Sigmoid colon (tissue), 7 donors: ENCODE data around the gene NUDT4. TPM values are rescaled to one million over a fixed set of nuclear protein-coding genes. Genes with fewer than 3 reads are reported as not detected.

Source experiments
- DNase-seq: peaks from one replicate; pipeline ENCODE4 v3.0.0-alpha.2; 2019
- H3K27ac ChIP-seq, 4 donors: fragments of 200-600 bp; sonication (generic); one replicate each; pipeline ENCODE4 v1.5.1; 2016 to 2019; ENCODE audit warnings: mild to moderate bottlenecking in 1 of 4
- H3K27me3 ChIP-seq, 3 donors: fragments of 200-600 bp; sonication (generic); one replicate each; pipeline ENCODE4 v1.5.1; 2019; ENCODE audit warnings: mild to moderate bottlenecking in 1 of 3
- H3K36me3 ChIP-seq, 4 donors: fragments of 200-600 bp; sonication (generic); one replicate each; pipeline ENCODE4 v1.5.1; 2016 to 2019
- H3K4me1 ChIP-seq, 4 donors: fragments of 200-600 bp; sonication (generic); one replicate each; pipeline ENCODE4 v1.5.1; 2017 to 2019
- H3K4me3 ChIP-seq, 4 donors: fragments of 200-600 bp; sonication (generic); one replicate each; pipeline ENCODE4 v1.5.1; 2017 to 2019; ENCODE audit warnings: mild to moderate bottlenecking in 2 of 4, moderate library complexity in 1 of 4
- H3K9me3 ChIP-seq, 4 donors: fragments of 200-600 bp in 3 of 4; sonication (generic) in 3 of 4; one replicate each; pipeline versions ENCODE4 v1.5.1 to v1.6.1; 2013 to 2019
- EP300 ChIP-seq, 4 donors: sonication (generic); formaldehyde crosslinking; IDR thresholded peaks; one replicate each; pipeline ENCODE4 v1.6.1; 2017; ENCODE audit warnings: antibody characterized with exemption in 4 of 4
- POLR2A ChIP-seq, 2 donors: fragments of 450-650 bp; IDR thresholded peaks; one replicate each; pipeline ENCODE4 v1.6.1; 2016; ENCODE audit warnings: antibody characterized with exemption in 2 of 2, mild to moderate bottlenecking in 2 of 2, moderate library complexity in 2 of 2
- POLR2AphosphoS5 ChIP-seq, 4 donors: sonication (generic); formaldehyde crosslinking; IDR thresholded peaks; one replicate each; pipeline ENCODE4 v1.6.1; 2017; ENCODE audit warnings: antibody characterized with exemption in 4 of 4
- WGBS, 2 donors: extraction: QIAGEN DNeasy Blood & Tissue Kit; methylation state at CpG; one replicate each; pipeline ENCODE4 v1.1.7; 2013; 5-methylcytosine and 5-hydroxymethylcytosine counted together
- intact Hi-C: fragments of 100-400 bp; cut with DNase I; formaldehyde crosslinking; loops from one replicate; pipeline ENCODE4 v1.15.1; 2023
- polyA plus RNA-seq, 3 donors: library from polyadenylated mRNA; stranded (reverse); fragments of 200-250 nt; gene quantifications; one replicate each; pipeline ENCODE4 v1.2.3, GENCODE V29; 2013
- total RNA-seq, 4 donors: library from RNA; depleted of rRNA; stranded (reverse); fragments of >200 nt; gene quantifications; one replicate each; pipeline ENCODE4 v1.1.0, GENCODE V29; 2016
- TF ChIP-seq, protein P1 (sequence below), 4 experiments: fragments of 450-650 bp in 3 of 4; fragments of 200-600 bp in 1 of 4; IDR thresholded peaks; one replicate each; pipeline ENCODE4 v1.5.1; 2016 to 2019; ENCODE audit warnings: antibody characterized with exemption in 4 of 4, mild to moderate bottlenecking in 3 of 4, moderate library complexity in 2 of 4
- donor health status: healthy with polysubstance abuse.
- donor health status: Bipolar disorder and iron deficiency.
- donor health status: healthy.

The NUDT4 gene
- total and polyA plus RNA-seq, 7 donors = 45.7 to 83.7 (median 48.5) TPM

DNA sequence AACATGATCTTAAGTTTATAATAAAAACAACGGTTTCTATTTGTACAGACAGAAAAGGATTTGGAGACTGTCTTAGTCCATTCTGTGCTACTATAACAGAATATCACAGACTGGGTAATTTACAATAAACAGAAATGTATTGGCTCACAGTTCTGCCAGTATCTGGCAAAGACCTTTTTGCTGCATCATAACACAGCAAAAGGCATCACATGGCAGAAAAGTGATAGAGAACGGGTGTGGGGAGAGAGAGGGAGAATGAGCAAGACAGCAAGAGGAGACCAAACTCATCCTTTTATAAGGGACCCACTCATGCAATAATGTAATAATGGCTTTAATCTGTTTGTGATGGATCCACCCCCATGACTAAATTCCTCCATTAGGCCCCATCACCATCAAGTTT, 17.0 kb upstream of the NUDT4 start:
- WGBS, 2 donors = 83% methylated on average over 2 of the region's 2 CpGs
- H3K27ac ChIP-seq = no peak overlapping the region
- no peak for DNase-seq
- no peaks in the 10 kb centered on the region for H3K36me3 ChIP-seq
- no peaks in the 10 kb centered on the region for H3K27me3 ChIP-seq
- no peaks in the 10 kb centered on the region for H3K9me3 ChIP-seq
- no peak for TF ChIP-seq POLR2AphosphoS5 (IDR thresholded peaks at IDR 0.05)
- TF ChIP-seq POLR2A (IDR thresholded peaks at IDR 0.05) = no peak
- TF ChIP-seq, protein P1, sequence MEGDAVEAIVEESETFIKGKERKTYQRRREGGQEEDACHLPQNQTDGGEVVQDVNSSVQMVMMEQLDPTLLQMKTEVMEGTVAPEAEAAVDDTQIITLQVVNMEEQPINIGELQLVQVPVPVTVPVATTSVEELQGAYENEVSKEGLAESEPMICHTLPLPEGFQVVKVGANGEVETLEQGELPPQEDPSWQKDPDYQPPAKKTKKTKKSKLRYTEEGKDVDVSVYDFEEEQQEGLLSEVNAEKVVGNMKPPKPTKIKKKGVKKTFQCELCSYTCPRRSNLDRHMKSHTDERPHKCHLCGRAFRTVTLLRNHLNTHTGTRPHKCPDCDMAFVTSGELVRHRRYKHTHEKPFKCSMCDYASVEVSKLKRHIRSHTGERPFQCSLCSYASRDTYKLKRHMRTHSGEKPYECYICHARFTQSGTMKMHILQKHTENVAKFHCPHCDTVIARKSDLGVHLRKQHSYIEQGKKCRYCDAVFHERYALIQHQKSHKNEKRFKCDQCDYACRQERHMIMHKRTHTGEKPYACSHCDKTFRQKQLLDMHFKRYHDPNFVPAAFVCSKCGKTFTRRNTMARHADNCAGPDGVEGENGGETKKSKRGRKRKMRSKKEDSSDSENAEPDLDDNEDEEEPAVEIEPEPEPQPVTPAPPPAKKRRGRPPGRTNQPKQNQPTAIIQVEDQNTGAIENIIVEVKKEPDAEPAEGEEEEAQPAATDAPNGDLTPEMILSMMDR (IDR thresholded peaks at IDR 0.05) = no peak
- TF ChIP-seq EP300 (IDR thresholded peaks at IDR 0.05) = no peak
- H3K4me3 ChIP-seq = no peak overlapping the region
- peaks cover 0 to 9% (median 0%) of the 10 kb centered on the region in 4 donors for H3K4me1 ChIP-seq
- intact Hi-C loops = no loop called here

DNA sequence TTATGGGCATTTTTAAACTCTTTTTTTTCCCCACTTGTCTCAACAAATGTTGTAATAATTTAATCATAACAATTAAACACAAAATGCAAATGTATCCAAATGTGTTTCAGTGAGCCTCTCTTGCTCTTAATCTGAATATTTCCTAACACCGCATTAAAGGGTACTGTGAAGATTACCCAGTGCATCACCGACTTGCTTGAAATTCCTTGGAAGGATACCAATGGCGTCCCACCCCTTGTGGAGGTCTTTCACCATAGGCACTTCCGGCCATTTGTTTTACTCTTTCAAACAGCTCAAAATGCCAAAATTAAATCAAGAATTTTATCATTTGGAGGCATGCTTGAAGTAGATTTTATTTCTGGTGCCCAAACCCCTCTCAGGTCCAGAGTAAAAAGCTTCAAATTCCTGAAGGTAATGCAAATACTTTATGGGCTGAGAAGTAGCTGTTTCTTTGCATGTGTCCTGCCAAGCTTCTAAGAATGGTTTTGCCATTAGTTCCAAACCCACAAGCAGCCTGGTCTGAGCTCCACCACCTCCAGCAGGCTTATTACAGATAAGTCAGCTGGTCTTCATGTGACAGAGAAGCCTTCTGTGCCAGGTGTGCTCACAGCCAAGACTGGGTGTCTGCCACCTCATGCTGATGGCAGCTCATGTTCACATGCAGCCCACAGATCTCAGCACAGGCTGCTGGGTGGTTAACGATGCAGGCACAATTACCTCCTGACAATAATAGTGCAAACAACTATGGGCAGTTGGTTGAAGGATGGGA, 16.4 kb upstream of the NUDT4 start:
- no peaks in the 10 kb centered on the region for H3K36me3 ChIP-seq
- no peak for TF ChIP-seq POLR2A (IDR thresholded peaks at IDR 0.05)
- TF ChIP-seq, protein P1 (IDR thresholded peaks at IDR 0.05) = no peak
- no peak for TF ChIP-seq EP300 (IDR thresholded peaks at IDR 0.05)
- TF ChIP-seq POLR2AphosphoS5 (IDR thresholded peaks at IDR 0.05) = no peak
- H3K27me3 ChIP-seq = no peaks in the 10 kb centered on the region
- intact Hi-C loops = no loop called here
- H3K27ac ChIP-seq = no peak overlapping the region
- no peak overlapping the region for H3K4me3 ChIP-seq
- peaks cover 0 to 9% (median 0%) of the 10 kb centered on the region in 4 donors for H3K4me1 ChIP-seq
- WGBS, 2 donors = 78 to 82% methylated on average over 5 of the region's 5 CpGs
- H3K9me3 ChIP-seq = no peaks in the 10 kb centered on the region
- DNase-seq = no peak

- intact Hi-C loops = no loop called here
- Histone ChIP-seq H3K9me3 (no peaks in the 10 kb centered on the region), H3K27me3 (no peaks in the 10 kb centered on the region), H3K4me3 (no peak overlapping the region), H3K27ac (no peak overlapping the region), H3K36me3 (no peaks in the 10 kb centered on the region), H3K4me1 (peaks cover 0 to 9% (median 0%) of the 10 kb centered on the region in 4 donors)
- 52 to 83% methylated on average over 3 of the region's 3 CpGs for WGBS, 2 donors
- TF ChIP-seq POLR2AphosphoS5 (IDR thresholded peaks at IDR 0.05) = no peak
- no peak for DNase-seq
Measured at GRCh38 chr12:93363841-93364297, 13.9 kb upstream of the NUDT4 start.

DNA sequence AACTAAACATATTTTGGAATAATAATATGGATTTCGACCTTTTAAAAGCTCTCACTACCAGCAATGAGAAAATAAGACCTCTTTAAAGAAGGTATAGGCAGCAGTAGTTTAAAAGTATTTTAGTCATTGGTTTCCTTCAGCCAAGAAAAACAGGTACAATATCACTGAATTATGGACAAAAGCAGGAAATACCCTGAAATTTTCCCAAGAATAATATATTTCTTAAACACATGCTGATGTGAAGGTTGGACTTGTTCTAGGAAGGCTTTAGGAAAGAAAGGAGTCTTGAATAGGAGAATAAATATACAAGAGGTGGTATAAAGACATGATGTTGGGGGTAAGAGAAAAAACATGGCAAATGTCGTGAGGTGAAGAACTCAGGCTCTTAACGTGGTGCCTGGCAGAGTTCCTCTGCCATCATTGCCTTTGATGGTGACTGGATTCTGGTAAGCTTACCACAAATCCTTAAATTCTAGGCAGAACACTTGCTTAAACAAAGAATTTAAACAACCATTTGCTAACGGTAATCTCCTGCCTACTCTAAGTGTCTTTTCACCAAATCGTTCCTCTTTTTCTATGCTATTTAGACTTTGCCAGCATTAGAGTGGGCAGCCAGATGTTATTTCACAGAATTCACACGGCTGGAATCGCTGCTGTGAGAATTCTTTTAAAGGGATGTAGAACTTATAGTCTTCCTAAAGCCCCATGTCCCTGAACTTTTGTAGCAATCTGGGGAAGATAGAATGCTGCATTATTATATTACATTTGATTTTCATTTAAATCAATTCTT, 11.9 kb upstream of the NUDT4 start:
- H3K4me1 ChIP-seq = peaks cover 0 to under 1% (median 0%) of the 10 kb centered on the region in 4 donors
- TF ChIP-seq, protein P1 (IDR thresholded peaks at IDR 0.05) = no peak
- TF ChIP-seq POLR2A (IDR thresholded peaks at IDR 0.05) = no peak
- no peak for TF ChIP-seq POLR2AphosphoS5 (IDR thresholded peaks at IDR 0.05)
- no peak for TF ChIP-seq EP300 (IDR thresholded peaks at IDR 0.05)
- no peak for DNase-seq
- no peak overlapping the region for H3K4me3 ChIP-seq
- H3K36me3 ChIP-seq = no peaks in the 10 kb centered on the region
- no peak overlapping the region for H3K27ac ChIP-seq
- H3K27me3 ChIP-seq = no peaks in the 10 kb centered on the region
- intact Hi-C loops = no loop called here
- H3K9me3 ChIP-seq = no peaks in the 10 kb centered on the region
- 78 to 88% methylated on average over 7 of the region's 7 CpGs for WGBS, 2 donors

DNA sequence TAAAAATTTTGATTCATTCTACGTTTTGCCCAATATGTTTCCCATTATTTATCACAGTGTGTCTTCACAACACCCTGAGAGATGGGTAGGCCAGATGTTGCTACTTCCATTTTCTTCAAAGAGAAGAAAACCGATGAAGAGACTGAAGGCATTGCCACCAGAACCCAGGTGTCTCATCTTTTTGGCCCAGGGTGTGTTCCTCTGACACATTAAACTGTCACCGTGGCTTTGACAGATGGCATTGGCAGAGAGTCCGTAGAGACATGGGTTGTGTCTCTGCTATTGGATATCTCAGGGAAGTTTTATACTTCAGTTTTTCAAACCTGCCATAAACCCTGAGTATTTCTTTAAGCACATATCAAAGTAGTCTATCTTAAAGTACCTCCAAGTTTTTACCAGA, 11.3 kb upstream of the NUDT4 start:
- TF ChIP-seq EP300 (IDR thresholded peaks at IDR 0.05) (no peak), POLR2A (IDR thresholded peaks at IDR 0.05) (no peak), POLR2AphosphoS5 (IDR thresholded peaks at IDR 0.05) (no peak)
- TF ChIP-seq, protein P1 (IDR thresholded peaks at IDR 0.05) = no peak
- no peak overlapping the region for H3K27ac ChIP-seq
- no peaks in the 10 kb centered on the region for H3K4me1 ChIP-seq
- H3K36me3 ChIP-seq = no peaks in the 10 kb centered on the region
- intact Hi-C loops = no loop called here
- H3K9me3 ChIP-seq = no peaks in the 10 kb centered on the region
- no peaks in the 10 kb centered on the region for H3K27me3 ChIP-seq
- H3K4me3 ChIP-seq = no peak overlapping the region
- WGBS, 2 donors = 76 to 85% methylated on average over 4 of the region's 4 CpGs
- DNase-seq = no peak
